Keratinocyte (primary cell): ENCODE results near the gene HPS1. TPM values are rescaled to one million over a fixed set of nuclear protein-coding genes. Genes with fewer than 3 reads are reported as not detected.
A peak's percentile ranks its signal among the peaks of the same experiment; 100 is the strongest.

Experiments used
- DNase-seq: peaks from one replicate; pipeline ENCODE4 v3.0.0-alpha.2; 2011; ENCODE audit warnings: low read depth, missing footprints, low spot score
- FAIRE-seq: peaks from 2 replicates; lab custom pipeline; 2011; peaks lifted over from hg19 to GRCh38; lab: Jason Lieb, UNC
- H2AFZ ChIP-seq: 2 replicates; pipeline ENCODE4 v1.6.0; 2012; ENCODE audit warnings: low read length, control low read depth, inconsistent platforms; ENCODE audit not compliant: control insufficient read depth
- H3K27ac ChIP-seq: 2 replicates; pipeline ENCODE4 v1.5.1; 2011; ENCODE audit warnings: low read length; ENCODE audit not compliant: control insufficient read depth, insufficient read depth
- H3K27me3 ChIP-seq: 3 replicates; pipeline ENCODE4 v1.6.0; 2011; ENCODE audit warnings: low read length; ENCODE audit not compliant: control insufficient read depth, insufficient read depth; ENCODE audit errors: extremely low read depth
- H3K36me3 ChIP-seq, 2 experiments: 2 replicates in 1 of 2; 3 replicates in 1 of 2; pipeline ENCODE4 v1.5.1; 2011; ENCODE audit warnings: low read length in 2 of 2, mild to moderate bottlenecking in 1 of 2; ENCODE audit not compliant: control insufficient read depth in 2 of 2, insufficient read depth in 2 of 2; ENCODE audit errors: extremely low read depth in 1 of 2
- H3K4me1 ChIP-seq: 3 replicates; pipeline ENCODE4 v1.5.1; 2011; ENCODE audit warnings: low read length; ENCODE audit not compliant: control insufficient read depth, insufficient read depth; ENCODE audit errors: extremely low read depth
- H3K4me2 ChIP-seq: 3 replicates; pipeline ENCODE4 v1.6.0; 2011; ENCODE audit warnings: low read depth, low read length; ENCODE audit not compliant: control insufficient read depth, insufficient read depth; ENCODE audit errors: extremely low read depth
- H3K4me3 ChIP-seq, 3 experiments: fragments of 200-600 bp in 1 of 3; sonication (generic) in 1 of 3; 2 replicates in 2 of 3; 3 replicates in 1 of 3; pipeline ENCODE4 v1.5.1; 2011 to 2016; ENCODE audit warnings: low read length in 3 of 3, mild to moderate bottlenecking in 3 of 3, control low read depth in 2 of 3, inconsistent platforms in 1 of 3, low read depth in 1 of 3, mixed read lengths in 1 of 3, mixed run types in 1 of 3, moderate library complexity in 1 of 3; ENCODE audit not compliant: control insufficient read depth in 2 of 3, insufficient read depth in 2 of 3; ENCODE audit errors: extremely low read depth in 1 of 3
- H3K79me2 ChIP-seq: 2 replicates; pipeline ENCODE4 v1.6.0; 2012; ENCODE audit warnings: low read length; ENCODE audit not compliant: control insufficient read depth, insufficient read depth
- H3K9ac ChIP-seq: 3 replicates; pipeline ENCODE4 v1.6.0; 2011; ENCODE audit warnings: low read length; ENCODE audit not compliant: control insufficient read depth, insufficient read depth; ENCODE audit errors: extremely low read depth
- H3K9me1 ChIP-seq: 3 replicates; pipeline ENCODE4 v1.6.0; 2011; ENCODE audit warnings: low read length; ENCODE audit not compliant: control insufficient read depth, insufficient read depth; ENCODE audit errors: extremely low read depth
- H3K9me3 ChIP-seq: 2 replicates; pipeline ENCODE4 v1.5.1; 2012; ENCODE audit warnings: low read depth, low read length; ENCODE audit not compliant: control insufficient read depth
- H4K20me1 ChIP-seq: 3 replicates; pipeline ENCODE4 v1.6.0; 2011; ENCODE audit warnings: low read length; ENCODE audit not compliant: control insufficient read depth, insufficient read depth; ENCODE audit errors: extremely low read depth
- CTCF ChIP-seq, 3 experiments: IDR thresholded peaks in 1 of 3; conservative IDR thresholded peaks in 1 of 3; optimal IDR thresholded peaks in 1 of 3; 2 replicates in 2 of 3; 3 replicates in 1 of 3; pipeline versions ENCODE3 to v1.5.1; 2011; ENCODE audit warnings: low read length in 3 of 3, mild to moderate bottlenecking in 3 of 3, moderate library complexity in 2 of 3, control low read depth in 1 of 3, inconsistent platforms in 1 of 3; ENCODE audit not compliant: insufficient read depth in 2 of 3; ENCODE audit errors: extremely low read depth in 1 of 3
- EZH2 ChIP-seq: IDR thresholded peaks from one replicate; pipeline ENCODE4 v1.6.1; 2012; ENCODE audit warnings: inconsistent platforms, mild to moderate bottlenecking, low read length, moderate library complexity
- dilution Hi-C: fragments of 300-500 bp; cut with MboI; formaldehyde crosslinking; loops from one replicate; pipeline ENCODE4 v1.7.0; 2020; ENCODE audit warnings: low sequenced_read_pairs; ENCODE audit not compliant: extremely low pct_ligation_motif_present
- polyA plus RNA-seq, 5 experiments: library from polyadenylated mRNA; depleted of rRNA in 3 of 5; stranded (reverse) in 3 of 5; stranded (forward) in 1 of 5; unstranded in 1 of 5; fragments of >200 nt; gene quantifications; 1 replicate in 1 of 5; 2 replicates in 3 of 5; 3 replicates in 1 of 5; pipeline versions ENCODE4 v1.2.1 to v1.2.3, GENCODE V29; 2011 to 2012; ENCODE audit warnings: missing spikeins in 2 of 5, low read depth in 1 of 5, low replicate concordance in 1 of 5

Gene HPS1
- polyA plus RNA-seq, 1 donor (not counting 4 experiments of a cell fraction or from before 2014, with no cell fraction given) = 39.4 TPM

- TF ChIP-seq CTCF (optimal IDR thresholded peaks at IDR 0.05 in 1 of 3, IDR thresholded peaks at IDR 0.05 in 1 of 3, conservative IDR thresholded peaks at IDR 0.05 in 1 of 3; ENCODE audit: extremely low read depth in 1 of 3, insufficient read depth in 2 of 3, low read length in 3 of 3) = peak in 1 of 3 experiments; percentile 8
- no peak for TF ChIP-seq EZH2
- H3K4me2 ChIP-seq = no peak overlapping the region
- DNase-seq = no peak
- no peak for FAIRE-seq
- H3K9me1 ChIP-seq = no peaks in the 10 kb centered on the region
- dilution Hi-C loops = no loop called here
- no peak overlapping the region for H2AFZ ChIP-seq
- H4K20me1 ChIP-seq = no peaks in the 10 kb centered on the region
- no peaks in the 10 kb centered on the region for H3K4me1 ChIP-seq
- H3K79me2 ChIP-seq = no peaks in the 10 kb centered on the region
- no peaks in the 10 kb centered on the region for H3K9me3 ChIP-seq
- no peaks in the 10 kb centered on the region for H3K36me3 ChIP-seq
- no peak overlapping the region for H3K9ac ChIP-seq
- peak overlapping the region; percentile 11 for H3K27ac ChIP-seq
- H3K4me3 ChIP-seq = no peak overlapping the region
- no peaks in the 10 kb centered on the region for H3K27me3 ChIP-seq
These were observed 39.2 kb upstream of the HPS1 start for GRCh38 chr10:98485959-98486358.

- FAIRE-seq (no peak), DNase-seq (no peak)
- TF ChIP-seq EZH2 (no peak), CTCF (optimal IDR thresholded peaks at IDR 0.05 in 1 of 3, IDR thresholded peaks at IDR 0.05 in 1 of 3, conservative IDR thresholded peaks at IDR 0.05 in 1 of 3; ENCODE audit: extremely low read depth in 1 of 3, insufficient read depth in 2 of 3, low read length in 3 of 3) (no peak)
- Histone ChIP-seq H3K9me1 (no peaks in the 10 kb centered on the region), H3K27me3 (no peaks in the 10 kb centered on the region), H3K4me3 (no peak overlapping the region), H3K4me1 (no peaks in the 10 kb centered on the region), H2AFZ (no peak overlapping the region), H3K79me2 (no peaks in the 10 kb centered on the region), H3K27ac (no peak overlapping the region), H3K4me2 (no peak overlapping the region), H3K9me3 (no peaks in the 10 kb centered on the region), H4K20me1 (no peaks in the 10 kb centered on the region), H3K9ac (no peak overlapping the region), H3K36me3 (no peaks in the 10 kb centered on the region)
- dilution Hi-C loops = no loop called here
These were observed 36.9 kb upstream of the HPS1 start for GRCh38 chr10:98483658-98484057.
